Measurements from ENCODE around the gene VPS37B.
"Not testable (repeated sequence)": the region's sequence is repeated elsewhere in the genome, so short reads cannot be mapped to it uniquely, and the experiment has no call there.

VPS37B gene, protein sequence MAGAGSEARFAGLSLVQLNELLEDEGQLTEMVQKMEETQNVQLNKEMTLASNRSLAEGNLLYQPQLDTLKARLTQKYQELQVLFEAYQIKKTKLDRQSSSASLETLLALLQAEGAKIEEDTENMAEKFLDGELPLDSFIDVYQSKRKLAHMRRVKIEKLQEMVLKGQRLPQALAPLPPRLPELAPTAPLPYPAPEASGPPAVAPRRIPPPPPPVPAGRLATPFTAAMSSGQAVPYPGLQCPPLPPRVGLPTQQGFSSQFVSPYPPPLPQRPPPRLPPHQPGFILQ

DNA sequence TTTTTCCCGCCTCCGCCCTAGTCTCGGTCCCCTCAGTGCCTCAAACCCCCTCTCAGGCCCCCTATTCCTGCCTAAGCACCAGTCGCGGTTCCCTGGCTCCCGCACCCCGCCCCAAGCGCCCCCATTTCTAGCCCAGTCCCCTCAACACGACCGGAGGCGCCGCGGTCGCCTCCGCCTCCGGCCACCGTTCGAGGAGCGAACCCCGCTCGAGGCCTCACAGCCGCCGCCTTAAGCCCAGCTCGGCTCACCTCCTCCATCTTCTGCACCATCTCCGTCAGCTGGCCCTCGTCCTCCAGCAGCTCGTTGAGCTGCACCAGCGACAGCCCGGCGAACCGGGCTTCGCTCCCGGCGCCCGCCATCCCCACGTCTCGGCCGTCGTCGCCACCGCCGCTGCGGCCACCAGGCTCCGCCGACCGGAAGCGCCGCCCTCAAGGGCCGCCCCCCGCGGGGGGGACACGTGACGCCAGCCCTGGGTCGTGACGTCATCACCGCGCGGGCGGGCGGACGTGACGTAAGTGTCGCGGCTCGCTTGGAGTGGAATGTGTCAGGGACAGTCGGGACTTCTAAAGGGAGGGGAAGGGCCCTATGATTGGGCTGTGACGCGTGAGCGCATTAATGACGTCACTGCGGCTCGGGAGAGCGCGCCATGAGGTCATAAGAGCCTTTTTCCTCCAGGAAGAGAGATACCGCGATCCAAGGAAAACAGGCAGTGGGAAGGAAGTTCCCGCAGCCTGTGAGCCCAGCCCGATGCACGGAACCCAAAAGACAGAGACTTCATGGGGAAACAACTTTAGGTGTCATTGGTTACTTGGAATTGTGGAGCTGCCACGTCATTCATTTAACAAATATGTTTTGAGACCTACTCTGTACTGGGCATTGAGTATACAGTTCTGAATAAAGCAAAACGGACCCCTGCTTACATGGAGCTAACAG, at the start of gene VPS37B:
Gene VPS37B, minus strand, starts transcription at position 421 of the 933 bp plus-strand sequence. Its CDS starts 62 bp downstream, at position 359.
- no peak for DNase-seq

DNA sequence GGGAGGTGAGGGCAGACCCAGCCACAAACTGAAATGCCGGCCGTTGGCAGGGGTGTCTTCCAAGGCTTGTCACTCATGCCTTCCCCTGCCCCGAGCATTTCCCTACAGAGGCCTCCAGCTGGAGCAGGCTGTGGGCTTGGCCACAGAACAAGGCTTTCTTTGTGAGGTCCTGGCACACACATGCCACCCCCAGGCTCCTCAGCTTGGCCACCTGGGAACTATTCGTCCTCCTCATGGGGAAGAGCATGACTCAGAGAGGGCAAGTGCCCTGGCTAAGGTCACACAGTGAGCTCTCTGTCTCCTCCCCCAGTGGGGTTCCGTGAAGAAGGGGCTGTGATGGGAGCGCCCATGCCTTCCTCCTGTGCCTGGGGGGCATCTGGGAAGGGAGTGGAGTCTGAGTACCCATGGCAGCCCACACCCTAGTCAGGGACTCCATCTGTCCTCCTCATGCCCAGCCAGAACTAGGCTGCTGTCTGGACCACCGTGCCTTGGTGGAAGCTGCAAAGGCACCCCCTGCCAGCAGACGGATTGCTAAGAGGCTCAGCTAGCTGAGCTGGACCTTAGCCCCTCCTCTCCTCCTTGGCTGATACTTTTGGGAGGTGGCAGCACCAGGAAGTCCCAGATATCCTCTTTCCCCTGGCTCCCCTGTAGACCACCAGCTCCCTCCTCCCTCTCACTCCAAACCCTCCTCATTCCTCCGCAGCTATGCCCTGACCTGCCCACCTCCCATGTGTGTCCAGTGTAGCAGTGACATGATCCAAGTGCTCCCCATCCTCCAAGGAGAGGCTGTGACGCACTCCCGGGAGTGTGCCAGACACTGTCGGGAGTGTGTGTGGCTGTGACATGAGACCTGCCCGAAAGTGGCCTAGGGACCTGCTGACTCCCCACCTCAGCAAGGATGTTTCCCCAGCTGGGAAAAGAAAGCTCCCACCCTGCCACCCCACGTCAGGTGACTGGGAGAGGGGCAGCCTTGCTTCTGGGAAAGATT, 49.0 kb upstream of the VPS37B start:
- DNase-seq: no peak

DNA sequence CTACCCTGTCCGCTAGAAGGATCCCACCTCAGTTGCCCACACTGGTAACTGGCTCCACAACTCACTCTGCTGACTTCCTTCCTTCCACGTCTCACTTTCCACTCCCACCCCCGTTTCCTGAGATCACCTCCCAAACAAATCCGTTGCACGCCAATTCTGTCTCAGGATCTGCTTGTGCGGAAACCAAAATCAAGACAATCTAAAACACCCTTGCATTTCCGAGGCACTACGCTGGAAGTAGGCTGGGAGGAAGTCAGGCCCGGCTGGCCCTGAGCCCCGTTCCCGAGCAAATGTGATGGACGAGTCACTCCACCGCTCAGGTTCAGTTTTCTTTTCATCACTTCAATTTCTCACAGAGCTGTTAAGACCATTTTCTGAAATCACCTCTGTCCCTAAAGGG, 47.3 kb upstream of the VPS37B start:
- DNase-seq: no peak

DNA sequence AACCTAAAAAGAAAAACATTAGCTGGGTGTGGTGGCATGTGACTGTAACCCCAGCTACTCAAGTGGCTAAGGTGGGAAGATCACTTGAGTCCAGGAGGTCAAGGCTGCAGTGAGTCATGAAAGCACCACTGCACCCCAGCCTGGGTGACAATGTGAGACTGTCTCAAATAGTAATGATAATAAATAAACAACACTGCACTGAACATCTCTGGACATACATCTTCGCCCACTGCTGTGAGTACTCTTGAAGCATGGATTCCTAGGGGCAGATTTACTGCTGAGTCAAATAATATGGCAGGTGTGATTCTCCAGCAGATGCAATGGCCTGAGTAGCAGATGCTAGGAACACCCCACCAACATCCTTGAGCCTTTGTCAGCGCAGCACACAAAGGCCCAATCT, 46.7 kb upstream of the VPS37B start:
- no peak for DNase-seq

DNA sequence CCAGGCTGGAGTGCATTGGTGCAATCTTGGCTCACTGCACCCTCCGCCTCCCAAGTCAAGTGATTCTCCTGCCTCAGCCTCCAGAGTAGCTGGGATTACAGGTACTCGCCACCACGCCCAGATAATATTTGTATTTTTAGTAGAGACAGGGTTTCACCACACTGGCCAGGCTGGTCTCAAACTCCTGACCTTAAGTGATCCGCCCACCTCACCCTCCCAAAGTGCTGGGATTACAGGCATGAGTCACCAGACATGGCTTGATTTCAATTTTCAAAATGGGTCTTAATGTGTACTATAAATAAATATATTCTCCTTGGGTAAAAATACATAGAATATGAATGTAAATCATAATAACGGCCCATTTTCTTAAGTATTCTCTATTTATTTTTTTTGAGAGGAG, 45.4 kb upstream of the VPS37B start:
- DNase-seq: not testable (repeated sequence)

DNA sequence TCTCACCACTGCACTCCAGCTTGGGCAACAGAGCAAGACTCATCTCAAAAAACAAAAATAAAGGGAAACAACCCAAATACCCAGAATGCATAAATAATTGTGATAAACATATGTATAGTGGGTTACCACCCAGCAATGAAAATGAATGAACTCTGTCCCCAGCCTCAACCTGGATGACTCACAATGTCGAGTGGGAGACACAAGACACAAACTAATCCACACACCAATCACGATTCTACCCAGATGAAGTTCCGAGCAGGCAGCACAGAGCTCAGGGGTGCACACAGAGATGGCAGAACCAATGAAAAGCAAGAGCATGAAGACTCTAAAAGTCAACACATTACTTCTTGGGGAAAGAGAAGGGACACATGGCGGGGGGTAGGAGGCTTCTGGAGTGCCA, 43.2 kb upstream of the VPS37B start:
- no peak for DNase-seq

DNA sequence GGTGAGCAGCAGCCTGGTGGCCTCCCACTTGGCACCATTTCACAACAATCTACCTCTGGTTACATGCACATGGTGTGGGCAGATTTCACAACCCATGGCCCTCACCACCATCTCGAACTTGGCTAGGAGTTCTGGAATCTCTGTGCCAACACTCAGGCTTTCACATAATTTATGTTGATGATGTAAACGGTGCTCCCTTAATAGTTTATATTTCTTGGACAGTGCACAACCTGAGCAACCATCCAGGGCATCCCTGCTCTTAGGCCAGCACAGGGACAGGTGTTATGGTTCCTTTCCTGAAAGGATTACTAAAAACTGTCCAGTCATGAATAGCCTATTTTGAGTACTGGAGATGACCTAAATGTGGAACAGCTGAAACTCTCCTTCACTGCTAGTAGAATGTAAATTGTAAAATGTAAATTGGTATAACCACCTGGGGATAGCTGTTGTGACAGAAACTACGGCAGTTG, 41.7 kb upstream of the VPS37B start:
- no peak for DNase-seq

DNA sequence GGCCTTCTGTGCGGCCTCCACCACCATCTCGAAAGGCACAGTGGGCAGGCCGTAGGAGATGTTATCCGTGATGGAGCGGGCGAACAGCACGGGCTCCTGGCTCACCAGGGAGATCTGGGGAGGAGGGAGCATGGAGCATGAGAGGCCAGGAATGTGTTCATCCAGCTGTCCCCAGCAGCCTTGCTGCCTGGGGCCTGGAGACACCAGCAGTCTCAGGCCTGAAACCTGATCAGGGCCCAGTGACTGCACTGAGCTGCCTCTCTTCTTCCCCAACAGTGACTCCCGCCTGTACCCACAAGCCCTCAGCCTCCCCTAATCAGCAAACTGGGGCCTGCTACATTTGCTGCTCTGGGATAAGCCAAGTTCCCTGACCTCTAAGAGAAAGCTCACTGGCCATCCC, 39.4 kb upstream of the VPS37B start:
- no peak for DNase-seq

DNA sequence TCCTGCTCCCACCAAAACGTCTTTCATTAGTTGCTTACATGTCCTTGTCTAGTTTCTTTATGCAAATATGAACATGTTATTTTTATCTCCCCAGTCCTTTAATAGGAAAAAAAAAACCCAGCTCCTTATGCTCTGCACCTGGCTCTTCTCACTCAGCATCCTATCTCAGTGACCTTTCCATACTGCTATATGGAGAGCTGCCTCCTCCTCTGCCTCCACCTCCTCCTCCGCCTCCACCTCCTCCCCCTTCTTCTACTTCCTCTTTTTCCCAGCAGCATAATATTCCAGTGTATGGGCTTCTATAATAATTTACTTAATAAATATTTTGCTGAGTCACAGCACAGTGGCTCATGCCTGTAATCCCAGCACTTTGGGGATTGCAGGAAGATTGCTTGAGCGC, 38.8 kb upstream of the VPS37B start:
- no peak for DNase-seq

DNA sequence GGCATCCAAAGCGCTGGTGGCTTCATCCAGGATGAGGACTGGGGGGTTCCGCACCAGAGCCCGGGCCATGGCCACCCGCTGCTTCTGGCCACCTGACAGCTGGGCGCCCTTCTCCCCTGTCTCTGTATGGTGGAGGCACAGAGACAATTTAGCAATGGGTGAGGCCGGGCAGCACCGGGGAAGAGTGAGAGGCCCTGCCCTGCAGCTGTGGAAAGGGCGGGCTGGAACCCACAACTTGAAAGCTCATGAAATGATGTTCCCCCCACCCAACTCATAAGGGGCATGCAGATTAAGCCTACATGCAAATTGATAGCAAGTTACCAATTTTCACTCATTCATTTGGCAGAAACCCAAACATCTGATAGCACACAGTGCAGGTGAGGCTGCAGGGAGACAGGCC, 36.3 kb upstream of the VPS37B start:
- no peak for DNase-seq

DNA sequence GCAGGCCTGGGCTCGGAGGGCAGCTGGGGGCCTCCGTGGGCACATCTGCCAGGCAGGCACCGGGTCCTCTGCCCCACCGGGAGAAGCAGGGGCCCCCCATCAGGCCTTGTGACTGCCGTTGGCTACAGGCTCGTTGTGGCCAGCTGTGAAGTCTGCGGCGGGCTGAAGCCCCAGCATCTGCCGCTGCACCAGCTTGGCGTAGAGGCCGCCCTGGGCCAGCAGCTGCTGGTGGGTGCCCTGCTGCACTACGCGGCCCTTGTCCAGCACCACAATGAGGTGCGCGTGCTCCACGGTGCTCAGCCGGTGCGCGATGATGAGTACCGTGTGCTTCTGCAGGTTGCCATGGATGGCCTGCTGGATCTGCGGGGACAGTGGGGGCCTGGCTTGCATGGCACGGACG, 33.9 kb upstream of the VPS37B start:
- no peak for DNase-seq

DNA sequence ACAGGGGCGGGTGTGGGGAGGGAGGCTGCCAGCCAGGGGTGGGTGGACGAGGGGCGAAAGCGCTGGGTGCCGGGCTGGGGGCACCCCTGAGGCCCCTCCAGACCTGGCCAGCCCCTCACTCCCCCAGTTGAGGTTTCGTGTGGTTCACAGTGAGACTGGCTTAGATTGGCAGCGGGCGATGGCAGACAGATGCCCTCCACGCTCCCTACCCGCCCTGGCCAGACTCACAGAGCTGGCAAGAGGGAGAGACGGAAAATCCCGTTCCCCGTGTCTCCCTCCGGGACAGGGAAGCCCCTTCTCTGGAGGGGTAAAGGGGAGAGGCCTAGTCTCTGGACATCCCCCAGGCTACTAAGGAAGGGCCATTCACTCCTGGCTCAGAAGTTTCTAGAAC, 33.2 kb upstream of the VPS37B start:
- DNase-seq: no peak

DNA sequence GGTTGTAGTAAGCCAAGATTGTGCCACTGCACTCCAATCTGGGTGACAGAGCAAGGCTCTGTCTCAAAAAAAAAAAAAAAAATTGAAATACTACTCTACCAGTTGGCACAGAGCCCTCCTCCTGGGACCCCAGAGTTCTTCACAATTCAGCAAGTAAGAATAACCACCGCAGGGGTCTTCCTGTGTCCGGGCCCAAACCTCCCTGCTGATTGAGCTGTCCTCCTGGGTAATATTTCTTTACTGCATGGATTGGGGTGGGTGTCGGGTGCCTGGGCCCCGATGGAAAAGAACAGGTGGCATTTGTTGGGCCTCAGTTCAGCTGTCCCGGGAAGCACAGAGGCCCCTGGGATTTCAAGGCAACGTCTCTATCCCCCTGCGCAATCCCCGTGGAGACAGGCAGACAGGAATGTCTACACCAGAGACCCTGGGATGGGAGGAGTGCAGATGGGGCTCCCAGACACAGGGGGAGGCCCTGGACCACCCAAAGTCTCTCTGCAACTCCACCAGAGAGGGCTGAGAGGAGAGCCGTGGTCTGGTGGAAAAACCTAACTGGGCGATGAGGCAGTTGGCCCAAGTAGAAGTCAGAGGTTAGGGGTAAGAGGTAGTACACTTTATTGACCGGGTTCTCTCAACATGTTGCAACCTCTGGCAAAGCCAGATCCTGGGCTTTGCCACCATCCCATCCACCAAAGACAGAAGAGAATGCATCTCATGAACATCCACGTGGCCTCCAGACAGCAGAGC, 32.7 kb upstream of the VPS37B start:
- no peak for DNase-seq

DNA sequence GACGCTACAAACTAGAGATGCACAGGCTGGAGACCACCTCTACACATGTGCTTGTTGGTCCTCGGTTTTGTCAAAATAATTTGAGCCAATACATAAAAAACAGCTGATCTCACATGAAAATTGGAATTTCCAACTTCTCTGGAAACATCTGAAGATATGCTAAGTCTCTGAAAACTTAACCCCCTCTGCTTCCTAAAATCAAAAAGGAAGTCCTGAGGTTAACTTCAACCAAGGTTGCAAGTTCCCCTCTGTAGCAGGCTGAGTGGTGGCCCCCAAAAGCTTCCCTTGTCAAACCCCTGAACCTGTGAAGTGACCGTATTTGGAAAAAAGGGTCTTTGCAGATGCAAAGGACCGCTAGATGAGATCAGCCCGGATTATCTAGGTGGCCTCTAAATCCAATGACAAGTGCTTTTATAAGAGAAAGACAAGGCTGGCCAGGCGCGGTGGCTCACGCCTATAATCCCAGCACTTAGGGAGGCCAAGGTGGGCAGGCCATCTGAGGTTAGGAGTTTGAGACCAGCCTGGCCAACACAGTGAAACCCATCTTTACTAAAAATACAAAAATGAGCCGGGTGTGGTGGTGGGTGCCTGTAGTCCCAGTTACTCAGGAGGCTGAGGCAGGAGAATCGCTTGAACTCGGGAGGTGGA, 32.0 kb upstream of the VPS37B start:
- DNase-seq: no peak

DNA sequence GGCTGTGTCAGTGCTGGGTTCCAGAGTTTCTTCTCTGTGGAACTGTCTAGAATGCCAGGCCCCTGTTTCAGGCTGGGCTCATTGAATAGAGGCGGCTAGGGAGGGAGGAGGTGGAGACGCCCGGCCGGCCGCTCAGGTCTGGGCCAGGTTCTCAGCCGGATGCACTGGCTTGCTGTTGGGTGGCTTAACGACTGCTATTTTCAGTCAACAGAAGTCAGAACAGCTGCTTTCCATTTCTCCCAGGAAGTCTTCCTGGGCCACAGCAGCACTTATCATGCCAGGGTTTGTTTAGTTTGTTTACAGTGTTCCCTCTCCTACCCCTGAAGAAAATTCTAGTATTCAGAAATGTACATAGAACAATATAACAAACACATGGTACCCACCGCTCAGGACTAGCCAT, 26.0 kb upstream of the VPS37B start:
- DNase-seq: no peak

DNA sequence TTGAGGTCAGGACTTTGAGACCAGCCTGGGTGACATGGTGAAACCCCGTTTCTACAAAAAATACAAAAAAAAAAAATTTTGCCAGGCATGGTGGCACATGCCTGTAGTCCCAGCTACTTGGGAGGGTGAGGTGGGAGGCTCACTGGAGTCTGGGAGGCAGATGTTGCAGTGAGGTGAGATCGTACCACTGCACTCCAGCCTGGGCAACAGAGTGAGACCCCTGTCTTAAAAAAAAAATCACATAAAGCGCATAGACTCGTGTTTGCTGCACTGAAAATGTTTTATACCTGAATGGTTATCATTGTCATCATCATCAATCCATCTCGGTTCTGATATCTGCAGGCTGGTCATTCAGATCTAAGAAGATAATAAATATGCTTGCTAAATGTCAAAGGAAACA, 24.8 kb upstream of the VPS37B start:
- no peak for DNase-seq

DNA sequence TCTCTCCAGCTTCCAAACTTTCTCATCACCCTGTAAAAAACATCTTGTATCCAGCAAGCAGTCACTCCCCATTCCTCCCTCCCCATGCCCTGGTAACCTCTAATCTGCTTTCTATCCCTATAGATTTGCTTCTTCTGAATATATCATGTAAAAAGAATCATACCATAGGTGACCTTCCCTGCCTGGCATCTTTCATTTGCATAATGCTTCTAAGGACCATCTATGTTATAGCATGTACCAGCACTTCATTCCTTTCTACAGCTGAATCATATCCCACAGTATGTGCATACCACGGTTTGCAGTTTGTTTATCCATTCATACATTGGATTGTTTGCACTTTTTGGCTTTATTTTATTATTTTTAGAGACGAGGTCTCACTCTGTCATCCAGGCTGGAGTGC, 22.9 kb upstream of the VPS37B start:
- no peak for DNase-seq

DNA sequence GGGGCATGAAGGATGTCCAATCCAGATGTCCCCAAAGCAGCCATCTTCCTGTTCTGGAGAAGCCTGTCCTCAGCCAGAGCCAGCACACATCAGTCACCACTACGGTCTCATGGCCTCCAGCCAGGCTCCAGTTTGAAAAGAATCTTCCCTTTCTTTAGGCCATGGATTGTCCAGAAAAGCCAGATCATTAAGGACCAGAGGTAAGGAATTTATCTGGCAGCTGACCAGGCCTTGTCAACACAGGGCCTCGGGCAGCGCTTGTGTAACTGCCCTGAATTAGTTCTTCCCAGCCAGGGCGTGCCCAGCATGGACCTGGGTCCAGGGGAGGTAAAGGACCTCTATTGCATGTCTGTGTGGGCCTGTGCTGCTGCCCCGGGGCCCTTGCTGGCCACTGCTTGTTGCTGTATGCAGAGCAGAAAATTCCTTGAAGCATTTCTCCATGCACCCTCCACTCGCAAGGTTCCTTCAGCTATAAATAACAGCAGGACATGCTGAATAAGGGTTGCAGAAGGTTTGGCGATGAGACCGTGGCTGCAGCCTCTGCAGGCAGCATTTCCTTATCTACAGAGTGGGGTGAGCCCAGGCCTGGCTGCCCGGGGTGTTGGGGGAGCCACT, 21.7 kb upstream of the VPS37B start:
- no peak for DNase-seq

DNA sequence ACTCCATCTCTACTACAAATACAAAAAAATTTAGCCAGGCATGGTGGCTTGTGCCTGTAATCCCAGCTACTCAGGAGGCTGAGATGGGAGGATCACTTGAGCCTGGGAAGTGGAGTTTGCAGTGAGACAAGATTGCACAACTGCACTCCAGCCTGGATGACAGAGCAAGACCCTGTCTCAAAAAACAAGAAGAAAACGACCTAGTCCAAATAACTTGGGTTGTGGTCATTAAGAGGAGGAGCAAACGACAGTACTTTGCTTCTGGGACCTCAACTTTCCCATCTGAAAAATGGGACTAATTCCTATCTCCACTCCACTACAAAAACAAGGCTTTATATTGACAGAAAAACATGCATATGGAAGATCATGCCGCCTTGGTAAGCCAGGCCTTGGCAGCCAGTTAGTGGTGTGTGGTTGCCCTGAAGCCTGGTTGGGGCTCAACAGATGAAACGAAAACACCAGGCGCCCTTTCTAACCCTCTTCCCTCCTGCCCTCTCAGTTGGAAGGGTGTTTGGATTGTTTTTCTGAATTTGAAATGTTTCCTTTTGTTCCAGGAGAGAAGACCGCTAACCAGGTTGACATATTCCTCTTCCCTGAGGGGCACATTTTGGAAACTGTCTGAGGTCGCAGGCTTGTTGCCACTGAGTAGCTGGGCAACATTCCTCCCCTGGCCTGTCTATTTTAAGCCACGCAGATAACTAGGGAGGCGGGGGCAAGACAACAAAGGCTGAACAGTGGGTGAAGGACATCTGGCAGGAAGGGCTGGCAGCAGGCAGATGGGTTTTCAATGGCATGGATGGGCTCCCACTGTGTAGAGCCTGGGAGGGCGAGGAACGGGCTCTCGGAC, 13.7 kb upstream of the VPS37B start:
- DNase-seq: no peak

DNA sequence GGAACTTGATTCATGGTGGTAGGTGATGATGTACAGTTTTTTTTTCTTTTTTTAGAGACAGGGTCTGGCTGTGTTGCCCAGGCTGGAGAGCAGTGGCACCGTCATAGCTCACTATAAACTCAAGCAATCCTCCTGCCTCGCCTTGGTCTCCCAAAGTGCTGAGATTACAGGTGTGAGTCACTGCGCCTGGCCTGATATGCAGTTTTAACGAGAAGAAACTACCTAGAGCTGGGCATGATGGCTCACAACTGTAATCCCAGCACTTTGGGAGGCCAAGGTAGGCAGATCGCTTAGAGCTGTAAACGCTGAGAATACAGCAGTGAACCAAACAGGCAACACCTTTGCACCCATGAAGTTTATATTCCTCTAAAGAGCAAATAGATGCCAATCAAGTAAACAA, 13.0 kb upstream of the VPS37B start:
- DNase-seq: no peak

All from NCI-H1436 treated with DMSO at 0.1 percent for 48 hours (cell line).